Measurements from ENCODE around the gene ASAP2. TPM values are rescaled to one million over a fixed set of nuclear protein-coding genes. Genes with fewer than 3 reads are reported as not detected.

The ASAP2 gene
- total RNA-seq, 1 experiment from 2014 or later: 12.6 TPM

DNA sequence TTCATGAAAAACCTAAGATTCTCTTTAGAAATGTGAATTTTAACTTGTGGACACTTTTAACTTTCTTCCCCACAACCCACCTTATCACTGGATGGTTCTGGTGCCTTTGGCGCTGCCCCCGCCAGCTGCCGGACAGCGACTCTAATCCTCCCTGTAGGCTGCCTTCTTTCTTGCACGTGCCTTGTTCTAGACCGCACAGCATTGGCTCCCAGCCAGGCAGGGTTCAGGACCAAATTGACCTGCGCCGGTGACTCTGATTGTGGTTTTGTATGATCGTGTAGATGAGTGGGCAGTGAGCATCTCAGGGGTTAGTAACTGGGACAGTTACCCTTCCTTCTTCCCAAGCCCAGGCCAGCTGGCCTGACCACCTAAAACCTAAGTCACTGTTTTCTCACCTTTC lies 106.8 kb downstream of the ASAP2 start:
- Histone ChIP-seq H2BK12ac (ENCODE audit: insufficient read length, low read depth, low read length) (no peak overlapping the region), H3K27ac (ENCODE audit: insufficient read length, low read depth, low read length) (no peak overlapping the region), H3K4me2 (ENCODE audit: insufficient read depth, insufficient read length, low read length) (no peak overlapping the region), H3K9ac (ENCODE audit: extremely low read depth, insufficient read length, low read length) (no peak overlapping the region), H4K91ac (ENCODE audit: insufficient read length, low read depth, low read length) (no peak overlapping the region), H3K4me1 (ENCODE audit: insufficient read depth, low read length) (no peaks in the 10 kb centered on the region), H2AK5ac (ENCODE audit: insufficient read length, low read length) (no peak overlapping the region), H3K23ac (ENCODE audit: insufficient read length, low read depth, low read length) (no peak overlapping the region), H3K18ac (ENCODE audit: insufficient read length, low read depth, low read length) (no peak overlapping the region), H3K79me2 (ENCODE audit: insufficient read depth, low read length) (no peaks in the 10 kb centered on the region), H3K27me3 (ENCODE audit: insufficient read depth, low read length) (no peaks in the 10 kb centered on the region), H3K79me1 (ENCODE audit: insufficient read depth, low read depth, low read length, poor library complexity, severe bottlenecking) (no peaks in the 10 kb centered on the region), H2BK20ac (ENCODE audit: low read depth, low read length, poor library complexity, severe bottlenecking) (no peak overlapping the region), H3K56ac (ENCODE audit: insufficient read length, low read depth, low read length) (no peak overlapping the region), H4K20me1 (ENCODE audit: control insufficient read depth, insufficient read depth, insufficient read length) (no peaks in the 10 kb centered on the region), H3K14ac (ENCODE audit: insufficient read depth, low read length) (no peak overlapping the region), H3K23me2 (ENCODE audit: insufficient read length, low read depth, low read length, poor library complexity, severe bottlenecking) (no peaks in the 10 kb centered on the region), H3T11ph (ENCODE audit: low read length) (no peak overlapping the region), H3K4ac (ENCODE audit: low read depth, low read length) (no peak overlapping the region), H2BK15ac (ENCODE audit: low read depth, low read length) (no peak overlapping the region), H4K8ac (replicated peaks; ENCODE audit: insufficient read length, low read depth, low read length) (no peak overlapping the region), H2AFZ (ENCODE audit: low read length) (no peak overlapping the region), H2BK120ac (ENCODE audit: low read depth, low read length, poor library complexity, severe bottlenecking) (no peak overlapping the region), H3K9me3 (ENCODE audit: control insufficient read depth, low read depth, low read length) (no peaks in the 10 kb centered on the region), H2BK5ac (ENCODE audit: insufficient read length, low read length) (no peak overlapping the region), H4K5ac (ENCODE audit: insufficient read length, low read depth, low read length) (no peak overlapping the region)
- H3K4me1 Mint-ChIP-seq: peaks cover 9 to 18% of the 10 kb centered on the region in 2 experiments
- no peaks in the 10 kb centered on the region for H3K27me3 Mint-ChIP-seq (ENCODE audit: low read depth)
- TF ChIP-seq, protein P1, sequence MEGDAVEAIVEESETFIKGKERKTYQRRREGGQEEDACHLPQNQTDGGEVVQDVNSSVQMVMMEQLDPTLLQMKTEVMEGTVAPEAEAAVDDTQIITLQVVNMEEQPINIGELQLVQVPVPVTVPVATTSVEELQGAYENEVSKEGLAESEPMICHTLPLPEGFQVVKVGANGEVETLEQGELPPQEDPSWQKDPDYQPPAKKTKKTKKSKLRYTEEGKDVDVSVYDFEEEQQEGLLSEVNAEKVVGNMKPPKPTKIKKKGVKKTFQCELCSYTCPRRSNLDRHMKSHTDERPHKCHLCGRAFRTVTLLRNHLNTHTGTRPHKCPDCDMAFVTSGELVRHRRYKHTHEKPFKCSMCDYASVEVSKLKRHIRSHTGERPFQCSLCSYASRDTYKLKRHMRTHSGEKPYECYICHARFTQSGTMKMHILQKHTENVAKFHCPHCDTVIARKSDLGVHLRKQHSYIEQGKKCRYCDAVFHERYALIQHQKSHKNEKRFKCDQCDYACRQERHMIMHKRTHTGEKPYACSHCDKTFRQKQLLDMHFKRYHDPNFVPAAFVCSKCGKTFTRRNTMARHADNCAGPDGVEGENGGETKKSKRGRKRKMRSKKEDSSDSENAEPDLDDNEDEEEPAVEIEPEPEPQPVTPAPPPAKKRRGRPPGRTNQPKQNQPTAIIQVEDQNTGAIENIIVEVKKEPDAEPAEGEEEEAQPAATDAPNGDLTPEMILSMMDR (conservative IDR thresholded peaks at IDR 0.05): no peak
- DNase-seq: no peak
- H3K9me3 Mint-ChIP-seq: no peaks in the 10 kb centered on the region
- H3K36me3 Mint-ChIP-seq (ENCODE audit: insufficient read depth in 1 of 3, low read depth in 3 of 3): no peaks in the 10 kb centered on the region
- peak overlapping the region in 1 of 3 experiments; percentile 13; a peak in 1 of 7 replicates for H3K27ac Mint-ChIP-seq
- no CpG with 5 or more reads among the region's 9 CpGs for WGBS (ENCODE audit: extremely low coverage, insufficient read length, low lambda C conversion rate)
- no peak overlapping the region for H3K4me3 Mint-ChIP-seq

All from H9 (cell line).